ENCODE measurements around the gene RPS6KA5. TPM values are rescaled to one million over a fixed set of nuclear protein-coding genes. Genes with fewer than 3 reads are reported as not detected.
A peak's percentile ranks its signal among the peaks of the same experiment; 100 is the strongest.

RPS6KA5 gene
- total and polyA plus RNA-seq, 9 of the 15 experiments (the other 6 are each of a cell fraction or from before 2014, with no cell fraction given), result 0.88 to 7.7 (median 4.7) TPM

GRCh38 chr14:90970167-90970600, 90.3 kb downstream of the RPS6KA5 start:
- Histone ChIP-seq H4K20me1 (replicated peaks; ENCODE audit: control insufficient read depth, insufficient read depth, low read length) (no peaks in the 10 kb centered on the region), H2AFZ (ENCODE audit: low read depth, low read length) (no peak overlapping the region), H3K9me3 (replicated peaks; ENCODE audit: control insufficient read depth, insufficient read depth, low read depth, low read length) (no peaks in the 10 kb centered on the region; the same call in 1 of the 2 replicates), H3K79me2 (ENCODE audit: control insufficient read depth, insufficient read depth, low read length) (no peaks in the 10 kb centered on the region), H3K4me3 (no peak overlapping the region), H3K9ac (ENCODE audit: insufficient read depth in 1 of 2, low read depth in 2 of 2, low read length in 2 of 2) (no peak overlapping the region), H3K27me3 (ENCODE audit: control insufficient read depth in 2 of 2, insufficient read depth in 2 of 2, low read length in 2 of 2) (no peaks in the 10 kb centered on the region), H3K9me1 (ENCODE audit: control insufficient read depth, insufficient read depth, low read length) (no peaks in the 10 kb centered on the region), H3K36me3 (ENCODE audit: control insufficient read depth, insufficient read depth, low read length) (no peaks in the 10 kb centered on the region), H3K4me1 (replicated peaks in 1 of 2; ENCODE audit: control insufficient read depth in 2 of 2, insufficient read depth in 2 of 2, low read length in 2 of 2) (peaks cover 0 to 12% of the 10 kb centered on the region in 2 experiments; a peak in 3 of 5 replicates), H3K27ac (ENCODE audit: extremely low read depth, low read depth, low read length) (no peak overlapping the region), H3K4me2 (ENCODE audit: insufficient read depth, low read length) (no peak overlapping the region)
- CTCF ChIA-PET (ENCODE audit: low intra/inter-chr PET ratio), result no interaction called here
- WGBS (ENCODE audit: insufficient coverage, low coverage, missing lambda C conversion rate), result 0% methylated on average over 1 of the region's 1 CpG
- ATAC-seq, result peak; percentile 53; the same call in 2 of the 3 replicates
- POLR2A ChIA-PET, result interaction anchor here (0.6 kb wide), 1 partner anchor 98 kb away, joined by 4 read pairs; no protein-coding TSS in a partner anchor
- in situ Hi-C loops (cut with MboI) (no loop called here), intact Hi-C loops (cut with micrococcal nuclease) (no loop called here)
- DNase-seq (ENCODE audit: extremely low read depth in 1 of 4, low spot score in 3 of 4), result peak in 1 of 4 experiments; percentile 7
- no peak for FAIRE-seq
- BruUV-seq (replicated peaks), result no TSS peak
- TF ChIP-seq FOSL1 (tag; conservative IDR thresholded peaks at IDR 0.05) (peak; percentile 97), ZNF75A (CRISPR knock-in tag; IDR thresholded peaks at IDR 0.05) (peak; percentile 73; the same call in 1 of the 2 replicates), NCOA2 (IDR thresholded peaks at IDR 0.05; ENCODE audit: partially characterized antibody in 2 of 2) (no peak), CEBPG (CRISPR knock-in tag; IDR thresholded peaks at IDR 0.05) (peak; percentile 64; the same call in 1 of the 2 replicates), CEBPG (tag; conservative IDR thresholded peaks at IDR 0.05 in 1 of 2, IDR thresholded peaks at IDR 0.05 in 1 of 2) (peak; percentile 71 to 96), ZBTB12 (CRISPR knock-in tag; IDR thresholded peaks at IDR 0.05) (0 out of 2 replicates have a peak, but pooled peaks have one; percentile 28), TEAD4 (IDR thresholded peaks at IDR 0.05; ENCODE audit: low read length) (no peak), TEAD4 (CRISPR knock-in tag; IDR thresholded peaks at IDR 0.05; ENCODE audit: borderline replicate concordance) (no peak), CEBPB (tag; IDR thresholded peaks at IDR 0.05) (peak; percentile 51; the same call in 1 of the 2 replicates), ZNF12 (CRISPR knock-in tag; IDR thresholded peaks at IDR 0.05) (no peak), SMAD4 (CRISPR knock-in tag; conservative IDR thresholded peaks at IDR 0.05) (peak; percentile 68), CREM (IDR thresholded peaks at IDR 0.05; ENCODE audit: low read depth) (peak; percentile 28; the same call in 1 of the 2 replicates), NR4A1 (CRISPR knock-in tag; IDR thresholded peaks at IDR 0.05) (no peak), NR4A1 (tag; IDR thresholded peaks at IDR 0.05) (peak; percentile 80), CBX1 (IDR thresholded peaks at IDR 0.05; ENCODE audit: low read depth) (no peak), DEAF1 (CRISPR knock-in tag; IDR thresholded peaks at IDR 0.05) (0 out of 2 replicates have a peak, but pooled peaks have one; percentile 5), ZNF592 (IDR thresholded peaks at IDR 0.05) (peak; percentile 60)
